ENCODE measurements around the gene AGR2. TPM values are rescaled to one million over a fixed set of nuclear protein-coding genes. Genes with fewer than 3 reads are reported as not detected.
A peak's percentile ranks its signal among the peaks of the same experiment; 100 is the strongest.

Gene AGR2
- total and polyA plus RNA-seq, 2 experiments from 2014 or later, result 173 to 178 TPM

DNA sequence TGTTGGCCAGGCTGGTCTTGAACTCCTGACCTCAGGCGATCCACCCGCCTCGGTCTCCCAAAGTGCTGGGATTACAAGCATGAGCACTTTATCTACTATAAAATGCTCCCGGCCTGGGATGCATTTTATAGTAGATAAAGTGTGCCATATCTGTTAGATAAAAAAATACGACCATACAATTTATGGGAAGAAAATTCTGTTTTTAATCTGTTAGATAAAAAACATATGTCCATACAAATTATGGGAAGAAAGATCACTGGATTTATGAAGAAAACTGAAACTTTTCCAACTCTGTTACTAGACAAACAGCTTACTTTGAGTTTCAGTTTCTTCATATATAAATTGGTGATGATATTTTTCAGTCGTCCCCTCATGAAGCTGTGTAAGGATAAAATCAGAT, 46.8 kb downstream of the AGR2 start:
- H3K27me3 ChIP-seq, result no peaks in the 10 kb centered on the region
- no peaks in the 10 kb centered on the region for H3K9me2 ChIP-seq (replicated peaks; ENCODE audit: insufficient read depth)
- H3K4me3 ChIP-seq, result no peak overlapping the region
- H4K20me1 ChIP-seq (ENCODE audit: insufficient read depth, poor library complexity, severe bottlenecking), result no peaks in the 10 kb centered on the region
- no peak for DNase-seq (ENCODE audit: low spot score)
- no peak overlapping the region for H3K27ac ChIP-seq
- no peaks in the 10 kb centered on the region for H3K9me3 ChIP-seq (ENCODE audit: low read depth)
- H3K4me1 ChIP-seq (ENCODE audit: insufficient read depth), result no peaks in the 10 kb centered on the region
- 65% methylated on average over 6 of the region's 6 CpGs for WGBS (ENCODE audit: low lambda C conversion rate, missing lambda C conversion rate)
- H3K79me2 ChIP-seq, result peaks cover 89% of the 10 kb centered on the region
- H2AFZ ChIP-seq, result no peak overlapping the region
- TF ChIP-seq EZH2phosphoT487 (IDR thresholded peaks at IDR 0.05; ENCODE audit: low read depth, severe bottlenecking, unreplicated experiment) (no peak), EZH2 (IDR thresholded peaks at IDR 0.05; ENCODE audit: borderline replicate concordance) (no peak)
- TF ChIP-seq, protein P1, sequence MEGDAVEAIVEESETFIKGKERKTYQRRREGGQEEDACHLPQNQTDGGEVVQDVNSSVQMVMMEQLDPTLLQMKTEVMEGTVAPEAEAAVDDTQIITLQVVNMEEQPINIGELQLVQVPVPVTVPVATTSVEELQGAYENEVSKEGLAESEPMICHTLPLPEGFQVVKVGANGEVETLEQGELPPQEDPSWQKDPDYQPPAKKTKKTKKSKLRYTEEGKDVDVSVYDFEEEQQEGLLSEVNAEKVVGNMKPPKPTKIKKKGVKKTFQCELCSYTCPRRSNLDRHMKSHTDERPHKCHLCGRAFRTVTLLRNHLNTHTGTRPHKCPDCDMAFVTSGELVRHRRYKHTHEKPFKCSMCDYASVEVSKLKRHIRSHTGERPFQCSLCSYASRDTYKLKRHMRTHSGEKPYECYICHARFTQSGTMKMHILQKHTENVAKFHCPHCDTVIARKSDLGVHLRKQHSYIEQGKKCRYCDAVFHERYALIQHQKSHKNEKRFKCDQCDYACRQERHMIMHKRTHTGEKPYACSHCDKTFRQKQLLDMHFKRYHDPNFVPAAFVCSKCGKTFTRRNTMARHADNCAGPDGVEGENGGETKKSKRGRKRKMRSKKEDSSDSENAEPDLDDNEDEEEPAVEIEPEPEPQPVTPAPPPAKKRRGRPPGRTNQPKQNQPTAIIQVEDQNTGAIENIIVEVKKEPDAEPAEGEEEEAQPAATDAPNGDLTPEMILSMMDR (IDR thresholded peaks at IDR 0.05; ENCODE audit: poor library complexity), result no peak
- H3K36me3 ChIP-seq (replicated peaks; ENCODE audit: insufficient read depth, low read depth), result no peaks in the 10 kb centered on the region
- peak overlapping the region; percentile 83 for H3K4me2 ChIP-seq

DNA sequence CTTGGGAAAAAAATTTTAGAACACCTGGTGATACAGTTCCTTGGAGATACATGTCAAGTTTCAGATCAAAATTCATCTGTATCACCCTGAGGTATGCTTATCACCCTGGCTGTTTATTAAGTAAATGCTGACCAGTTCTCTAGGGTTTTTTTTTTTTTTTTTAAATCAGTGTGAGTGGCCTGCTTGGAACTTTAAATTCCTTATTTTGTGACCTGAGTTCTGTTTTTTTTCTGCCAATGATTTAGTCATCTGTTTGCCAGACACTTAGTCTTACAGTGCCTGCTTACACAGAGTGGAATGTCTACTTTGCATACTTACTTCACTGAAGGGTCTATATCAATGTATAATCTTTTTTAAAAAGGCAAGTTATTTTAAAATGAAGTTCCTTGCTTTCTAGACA, 49.4 kb downstream of the AGR2 start:
- Histone ChIP-seq H3K27ac (peak overlapping the region; percentile 83), H3K79me2 (peaks cover 62% of the 10 kb centered on the region), H3K4me3 (peak overlapping the region; percentile 89)

DNA sequence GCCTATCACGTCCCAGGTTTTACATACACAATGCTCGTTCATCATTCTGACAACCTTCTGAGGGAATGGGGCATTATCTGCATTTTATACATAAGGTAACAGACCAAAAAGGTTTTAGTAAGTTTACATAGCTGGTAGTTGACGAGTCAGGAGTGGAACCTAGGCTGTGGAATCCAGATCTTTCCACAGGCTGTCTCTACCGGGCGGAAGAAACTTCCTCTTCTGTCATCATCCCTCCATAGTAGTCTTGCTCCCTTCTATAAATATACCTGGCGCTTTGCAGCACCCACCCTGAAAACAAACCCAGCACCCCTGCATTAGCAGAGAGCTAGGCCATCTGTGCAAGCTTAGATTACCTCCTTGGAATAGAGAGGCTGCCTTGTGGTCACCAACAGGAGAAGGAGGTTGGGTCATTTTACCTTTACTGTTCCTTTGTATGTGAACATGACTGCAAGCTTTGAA, 49.9 kb downstream of the AGR2 start:
- Histone ChIP-seq H3K4me3 (peak overlapping the region; percentile 89), H3K79me2 (peaks cover 57% of the 10 kb centered on the region), H2AFZ (peak overlapping the region; percentile 76), H3K9me3 (ENCODE audit: low read depth) (no peaks in the 10 kb centered on the region), H3K27ac (peak overlapping the region; percentile 83), H3K4me1 (ENCODE audit: insufficient read depth) (no peaks in the 10 kb centered on the region), H3K4me2 (peak overlapping the region; percentile 83), H4K20me1 (ENCODE audit: insufficient read depth, poor library complexity, severe bottlenecking) (no peaks in the 10 kb centered on the region), H3K36me3 (replicated peaks; ENCODE audit: insufficient read depth, low read depth) (no peaks in the 10 kb centered on the region), H3K27me3 (no peaks in the 10 kb centered on the region), H3K9me2 (replicated peaks; ENCODE audit: insufficient read depth) (no peaks in the 10 kb centered on the region)
- WGBS (ENCODE audit: low lambda C conversion rate, missing lambda C conversion rate), result 16% methylated on average over 6 of the region's 6 CpGs
- TF ChIP-seq, protein P1 (IDR thresholded peaks at IDR 0.05; ENCODE audit: poor library complexity), result no peak
- TF ChIP-seq EZH2phosphoT487 (IDR thresholded peaks at IDR 0.05; ENCODE audit: low read depth, severe bottlenecking, unreplicated experiment) (no peak), EZH2 (IDR thresholded peaks at IDR 0.05; ENCODE audit: borderline replicate concordance) (no peak)
- DNase-seq (ENCODE audit: low spot score), result peak; percentile 14

More for the DNA sequence above, 49.4 kb downstream of the AGR2 start:
- H3K9me2 ChIP-seq (replicated peaks; ENCODE audit: insufficient read depth), result no peaks in the 10 kb centered on the region
- no peaks in the 10 kb centered on the region for H4K20me1 ChIP-seq (ENCODE audit: insufficient read depth, poor library complexity, severe bottlenecking)
- no peak for DNase-seq (ENCODE audit: low spot score)
- H3K27me3 ChIP-seq, result no peaks in the 10 kb centered on the region
- peak overlapping the region; percentile 83 for H3K4me2 ChIP-seq
- TF ChIP-seq EZH2phosphoT487 (IDR thresholded peaks at IDR 0.05; ENCODE audit: low read depth, severe bottlenecking, unreplicated experiment) (no peak), EZH2 (IDR thresholded peaks at IDR 0.05; ENCODE audit: borderline replicate concordance) (no peak)
- TF ChIP-seq, protein P1 (IDR thresholded peaks at IDR 0.05; ENCODE audit: poor library complexity), result no peak
- H3K36me3 ChIP-seq (replicated peaks; ENCODE audit: insufficient read depth, low read depth), result no peaks in the 10 kb centered on the region
- H3K4me1 ChIP-seq (ENCODE audit: insufficient read depth), result no peaks in the 10 kb centered on the region
- H2AFZ ChIP-seq, result no peak overlapping the region
- H3K9me3 ChIP-seq (ENCODE audit: low read depth), result no peaks in the 10 kb centered on the region

Data from hepatocyte (in vitro differentiated cells).